DMS 273 treated with DMSO at 0.1 percent for 48 hours (cell line): ENCODE measurements around the gene NAB1.
"Not testable (repeated sequence)": the region's sequence is repeated elsewhere in the genome, so short reads cannot be mapped to it uniquely, and the experiment has no call there.

Source experiments
- DNase-seq: peaks from one replicate; lab custom pipeline; 2025; lab: John Stamatoyannopoulos, UW

NAB1 gene, protein sequence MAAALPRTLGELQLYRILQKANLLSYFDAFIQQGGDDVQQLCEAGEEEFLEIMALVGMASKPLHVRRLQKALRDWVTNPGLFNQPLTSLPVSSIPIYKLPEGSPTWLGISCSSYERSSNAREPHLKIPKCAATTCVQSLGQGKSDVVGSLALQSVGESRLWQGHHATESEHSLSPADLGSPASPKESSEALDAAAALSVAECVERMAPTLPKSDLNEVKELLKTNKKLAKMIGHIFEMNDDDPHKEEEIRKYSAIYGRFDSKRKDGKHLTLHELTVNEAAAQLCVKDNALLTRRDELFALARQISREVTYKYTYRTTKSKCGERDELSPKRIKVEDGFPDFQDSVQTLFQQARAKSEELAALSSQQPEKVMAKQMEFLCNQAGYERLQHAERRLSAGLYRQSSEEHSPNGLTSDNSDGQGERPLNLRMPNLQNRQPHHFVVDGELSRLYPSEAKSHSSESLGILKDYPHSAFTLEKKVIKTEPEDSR

DNA sequence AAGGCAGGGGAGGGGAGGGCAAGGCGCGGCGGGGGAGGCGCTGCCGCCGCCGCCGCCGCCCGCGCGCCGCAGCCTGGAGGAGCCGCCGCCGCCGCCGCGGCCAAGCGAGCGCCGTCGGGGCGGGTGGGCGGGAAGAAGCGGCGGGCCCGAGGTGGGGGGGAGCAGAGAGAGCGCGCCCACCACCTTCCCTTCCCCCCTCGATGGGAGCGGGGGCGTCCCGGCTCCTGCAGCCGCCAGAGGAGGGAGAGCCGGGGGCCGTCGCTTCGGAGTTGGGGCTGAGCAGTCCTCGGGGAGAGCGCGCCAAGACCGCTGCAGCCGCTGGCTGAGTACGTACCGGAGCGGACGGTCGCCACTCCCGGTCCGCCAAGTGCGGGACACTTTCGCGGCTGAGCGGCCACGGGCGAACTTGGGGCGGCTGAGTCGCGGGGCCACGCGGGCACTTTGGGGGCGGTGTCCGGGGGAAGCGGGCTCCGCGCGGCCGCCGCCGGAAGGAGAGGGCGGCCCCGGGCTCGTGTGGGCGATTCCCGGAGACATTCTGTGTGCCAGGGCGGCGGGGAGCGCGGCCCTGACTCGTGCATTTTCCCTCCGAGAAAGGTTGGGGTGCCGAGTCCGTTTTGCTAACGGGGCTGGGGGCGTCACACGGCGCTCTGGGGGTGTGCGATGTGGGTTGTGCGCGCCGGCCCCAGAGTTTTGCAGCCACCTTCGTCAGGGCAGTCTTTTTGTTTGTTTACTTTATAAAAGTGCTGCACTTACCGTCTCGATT lies at the start of gene NAB1:
Gene NAB1, plus strand, starts transcription at position 49 of the 763 bp plus-strand sequence. CDS start 10,094 bp downstream, outside the sequence.
- no peak for DNase-seq

DNA sequence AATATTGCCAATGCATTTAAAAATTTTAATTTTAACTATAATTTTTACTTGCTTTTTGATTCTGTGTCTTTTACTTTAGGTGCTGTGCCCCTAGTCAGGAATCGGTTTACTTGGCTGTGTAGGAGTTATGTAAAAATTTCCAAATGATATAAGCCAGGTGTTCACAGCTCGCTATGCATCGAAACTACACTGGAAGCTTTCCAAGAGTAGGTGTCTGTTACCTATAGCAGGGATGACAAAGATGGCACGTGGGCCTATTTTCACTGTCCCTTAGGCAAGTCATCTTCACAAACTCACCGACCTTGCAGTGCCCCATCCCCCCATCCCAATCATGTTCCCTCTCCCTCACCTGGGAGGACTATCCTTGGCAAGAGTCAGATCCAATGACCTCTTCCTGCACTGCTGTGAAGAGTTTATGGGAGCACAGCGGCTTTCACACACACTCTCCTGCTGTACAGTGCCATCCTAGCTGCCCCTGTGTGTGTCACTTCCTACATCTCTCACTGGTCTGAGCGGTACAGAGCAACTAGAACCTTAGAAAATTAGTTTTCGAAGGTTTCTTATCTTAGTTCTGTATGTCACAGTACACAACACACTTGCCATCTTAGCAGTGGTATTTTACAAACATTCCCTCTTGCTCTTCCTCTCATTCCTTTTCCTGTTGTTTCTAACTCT lies 49.2 kb upstream of the NAB1 start:
- DNase-seq, result no peak

DNA sequence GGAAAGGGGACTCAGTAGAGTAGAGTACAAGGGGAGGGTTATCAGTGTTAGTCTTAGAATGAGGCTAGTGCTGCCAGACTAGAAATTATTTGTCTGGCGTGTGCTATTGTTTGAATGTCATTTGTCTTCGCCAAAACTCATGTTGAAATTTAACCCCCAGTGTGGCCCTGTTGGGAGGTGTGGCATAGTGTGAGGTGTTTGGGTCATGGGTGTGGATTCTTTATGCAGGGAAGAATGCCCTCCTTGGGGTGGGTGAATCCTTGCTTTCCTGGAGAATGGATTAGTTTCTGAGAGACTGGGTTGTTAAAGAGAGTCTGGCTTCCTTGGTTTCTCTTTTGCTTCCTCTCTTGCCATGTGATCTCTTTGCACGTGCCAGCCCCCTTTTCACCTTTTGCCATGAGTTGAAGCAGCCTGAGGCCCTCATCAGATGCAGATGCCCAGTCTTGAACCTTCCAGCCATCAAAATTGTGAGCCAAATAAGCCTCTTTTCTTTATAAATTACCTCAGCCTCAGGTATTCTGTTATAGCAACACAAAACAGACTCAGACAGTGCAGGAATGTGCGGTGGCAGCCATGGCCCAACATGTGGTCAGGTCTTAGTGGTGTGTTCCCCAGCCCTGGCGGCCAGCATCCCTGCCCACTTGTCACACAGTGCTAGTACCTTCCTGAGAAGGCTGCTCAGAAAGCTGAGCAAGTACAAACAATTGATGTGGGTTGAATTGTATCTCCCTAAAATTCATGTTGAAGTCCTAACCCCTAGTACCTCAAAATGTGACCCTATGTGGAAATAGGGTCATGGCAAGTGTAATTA lies 48.4 kb upstream of the NAB1 start:
- DNase-seq, result no peak

DNA sequence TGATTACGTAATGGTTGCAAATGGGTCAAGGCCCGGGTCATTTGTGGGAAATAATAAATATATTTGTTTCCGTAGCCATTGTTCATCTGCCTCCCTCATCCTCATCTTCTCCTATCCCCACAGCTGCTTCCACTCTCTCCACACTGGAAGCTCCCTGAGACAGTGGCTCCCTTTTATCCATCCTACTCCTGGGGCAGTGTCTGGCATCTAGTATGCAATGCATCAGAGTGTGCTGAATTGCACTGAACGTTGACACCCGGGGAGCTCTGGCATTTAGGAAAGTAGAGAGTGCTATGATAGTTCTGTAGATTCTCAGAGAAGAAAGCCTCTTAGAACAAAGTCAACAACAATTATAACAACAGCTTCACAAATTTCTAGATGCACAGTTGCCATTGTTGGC lies 45.5 kb upstream of the NAB1 start:
- no peak for DNase-seq

DNA sequence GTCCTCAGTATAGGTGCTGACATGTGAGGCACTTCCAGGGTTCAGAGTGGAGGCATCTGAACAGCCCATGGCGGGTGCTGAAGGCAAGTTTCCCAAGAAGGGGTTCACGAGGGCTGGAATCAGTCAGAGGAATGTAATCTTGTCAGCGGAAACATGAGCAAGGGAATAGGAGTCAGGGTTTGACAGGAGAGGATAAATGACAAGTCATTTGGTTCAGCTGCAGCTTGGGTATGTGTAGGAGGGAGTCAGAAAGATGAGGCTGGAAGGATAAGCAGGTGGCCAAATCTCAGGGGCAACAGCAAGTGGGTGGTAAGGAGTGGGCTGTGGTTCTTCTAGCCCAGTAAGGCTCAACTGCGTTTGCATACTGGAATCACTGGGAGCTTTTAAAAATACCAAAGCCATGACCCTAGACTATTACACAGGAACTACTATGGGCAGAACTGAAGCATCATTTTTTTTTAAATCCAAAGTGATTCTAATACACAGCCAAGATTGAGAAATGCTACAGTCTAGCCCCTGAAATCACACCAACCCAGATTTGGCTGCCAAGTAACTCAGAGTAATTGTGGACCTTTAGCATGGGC lies 41.8 kb upstream of the NAB1 start:
- no peak for DNase-seq

DNA sequence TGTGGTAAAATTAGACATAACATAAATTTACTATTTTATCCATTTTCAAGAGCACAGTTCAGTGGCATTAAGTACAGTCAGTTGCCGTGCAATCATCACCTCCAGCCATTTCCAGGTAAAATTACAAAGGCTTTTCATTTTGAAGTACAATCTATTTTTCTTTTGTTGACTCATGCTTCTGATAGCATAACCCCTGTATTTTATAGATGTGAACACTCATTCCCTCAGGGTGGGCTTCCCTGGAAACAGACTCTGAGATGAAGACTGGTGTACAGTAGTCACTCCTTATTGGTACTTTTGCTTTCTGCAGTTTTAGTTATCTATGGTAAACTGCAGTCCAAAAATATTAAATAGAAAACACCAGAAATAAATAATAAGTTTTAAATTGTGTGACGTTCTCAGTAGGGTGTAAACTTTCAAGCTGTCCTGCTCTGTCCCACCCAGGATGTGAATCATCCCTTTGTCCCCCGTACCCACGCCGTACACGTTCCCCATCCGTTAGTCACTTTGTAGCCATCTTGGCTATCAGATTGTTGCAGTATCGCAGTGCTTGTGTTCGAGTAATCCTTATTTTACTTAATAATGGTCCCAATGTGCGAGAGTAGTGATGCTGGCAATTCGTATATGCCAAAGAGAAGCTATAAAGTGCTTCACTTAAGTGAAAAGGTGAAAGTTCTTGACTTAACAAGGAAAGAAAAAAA lies 41.1 kb upstream of the NAB1 start:
- DNase-seq, result no peak

DNA sequence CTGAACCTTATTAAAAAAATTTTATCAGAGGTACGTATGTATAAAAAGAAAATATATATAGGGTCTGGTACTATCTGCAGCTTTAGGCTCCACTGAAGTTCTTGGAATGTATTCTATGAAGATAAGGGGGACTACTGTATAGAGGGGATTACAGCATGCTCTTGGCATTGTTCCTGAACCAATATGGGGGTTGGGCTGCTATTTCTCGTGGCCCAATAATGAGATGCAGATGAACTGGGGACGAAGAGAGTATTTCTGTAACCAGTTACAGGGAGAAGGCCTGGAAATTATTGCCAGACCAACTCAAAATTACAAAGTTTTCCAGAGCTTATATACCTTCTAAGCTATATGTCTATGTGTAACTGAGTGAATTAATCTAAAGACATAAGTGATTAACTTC lies 40.0 kb upstream of the NAB1 start:
- DNase-seq, result not testable (repeated sequence)

DNA sequence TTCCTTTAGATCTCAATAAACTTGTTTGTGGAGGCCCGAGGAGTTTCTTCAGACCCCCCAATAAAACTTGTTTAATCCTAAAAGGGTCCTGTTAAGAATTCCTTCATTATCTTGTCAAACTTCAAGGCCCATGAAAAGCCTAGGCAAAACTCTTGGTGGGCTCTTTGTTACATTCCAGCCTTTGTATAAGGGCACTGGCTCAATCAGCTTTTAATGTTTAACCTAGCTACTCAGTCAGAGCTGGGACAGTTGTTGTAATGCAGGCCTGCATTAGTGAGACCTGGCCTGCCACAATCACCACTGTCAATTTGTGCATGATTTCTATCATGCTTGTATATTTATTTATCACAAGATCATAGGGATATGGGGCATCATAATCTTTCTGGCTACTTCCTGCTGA lies 39.5 kb upstream of the NAB1 start:
- DNase-seq, result not testable (repeated sequence)

DNA sequence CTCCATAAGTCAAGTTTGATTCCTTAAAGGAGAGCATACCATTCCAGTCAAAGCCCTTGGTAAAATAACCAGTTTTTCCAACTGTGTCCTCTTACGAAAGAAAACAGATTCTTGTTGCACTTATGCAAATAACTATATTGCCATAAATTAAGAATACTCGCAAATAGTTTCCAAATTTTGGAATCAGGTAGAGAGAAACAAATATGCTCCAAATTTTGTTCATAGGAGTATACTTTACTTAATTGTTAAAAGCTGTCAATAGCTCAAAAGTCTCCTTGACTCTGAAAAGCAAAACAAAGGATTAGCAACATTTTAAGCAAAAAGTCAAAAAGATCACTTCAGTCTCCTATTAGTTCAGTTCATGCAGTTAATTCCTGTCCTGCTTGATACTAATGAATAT lies 38.4 kb upstream of the NAB1 start:
- DNase-seq, result not testable (repeated sequence)

DNA sequence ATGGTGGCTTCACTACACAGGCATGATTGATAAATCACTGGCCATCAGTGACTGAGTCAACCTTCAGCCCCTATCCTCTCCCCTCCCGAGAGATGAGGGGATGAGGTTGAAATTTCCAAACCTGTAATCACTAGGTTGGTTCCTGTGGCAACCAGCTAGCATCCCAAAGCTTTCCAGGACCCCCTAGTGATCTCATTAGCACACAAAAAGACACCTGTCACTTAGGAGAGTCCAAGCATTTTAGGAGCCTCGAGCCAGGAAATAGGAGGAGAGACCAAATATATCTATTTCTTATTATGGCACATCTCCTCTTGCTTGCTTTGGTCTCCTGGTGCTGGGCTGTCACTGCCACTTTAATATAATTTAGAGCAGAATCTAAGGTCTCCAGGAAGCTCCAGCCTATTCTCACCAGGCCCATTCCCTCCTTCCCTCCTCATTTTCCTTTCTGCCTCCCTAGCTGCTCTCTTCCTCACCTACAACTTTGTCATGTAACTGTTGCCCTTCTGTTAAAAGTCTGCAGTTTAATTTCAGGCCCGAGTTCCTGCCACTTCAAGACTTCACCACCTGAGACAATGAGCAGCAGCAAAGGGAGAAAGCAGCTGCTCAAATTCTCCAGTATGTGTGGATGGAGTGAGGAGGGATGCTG lies 33.2 kb upstream of the NAB1 start:
- no peak for DNase-seq

DNA sequence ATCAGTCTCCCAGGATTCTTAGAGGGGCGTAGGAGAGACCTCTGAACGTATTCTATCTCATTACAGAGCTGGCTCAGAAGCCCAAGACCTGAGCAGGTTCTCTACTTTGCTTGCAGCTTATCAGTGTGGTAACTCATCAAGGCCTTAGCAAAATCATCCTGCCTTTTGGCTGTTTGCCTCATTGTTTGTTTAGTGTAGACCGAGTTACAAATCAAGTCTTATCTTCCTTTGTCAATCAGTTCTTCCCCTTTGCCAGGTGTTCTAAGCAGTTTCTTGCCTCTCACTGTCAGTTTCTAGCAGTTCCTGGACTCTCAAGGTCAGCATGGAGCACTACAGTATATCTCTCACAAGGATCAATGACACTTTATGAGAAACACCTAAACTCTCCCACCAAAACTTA lies 30.9 kb upstream of the NAB1 start:
- no peak for DNase-seq

DNA sequence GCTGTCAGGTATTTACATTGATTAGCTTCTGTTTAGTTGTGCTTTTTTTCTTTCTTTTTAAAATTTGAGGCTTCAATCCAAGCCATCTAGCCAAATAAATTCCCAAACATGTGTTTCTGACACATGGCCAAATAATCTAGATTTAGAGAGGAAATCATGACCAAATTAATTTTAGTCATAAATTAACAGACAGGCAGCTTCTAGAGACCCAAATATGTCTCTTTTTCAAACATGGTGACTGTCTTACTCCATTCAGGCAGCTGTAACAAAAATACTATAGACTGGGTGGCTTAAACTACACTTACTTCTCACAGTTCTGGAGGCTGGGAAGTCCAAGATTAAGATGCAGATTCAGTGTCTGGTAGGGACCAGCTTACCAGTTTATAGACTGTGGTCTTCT lies 23.2 kb upstream of the NAB1 start:
- DNase-seq, result no peak

DNA sequence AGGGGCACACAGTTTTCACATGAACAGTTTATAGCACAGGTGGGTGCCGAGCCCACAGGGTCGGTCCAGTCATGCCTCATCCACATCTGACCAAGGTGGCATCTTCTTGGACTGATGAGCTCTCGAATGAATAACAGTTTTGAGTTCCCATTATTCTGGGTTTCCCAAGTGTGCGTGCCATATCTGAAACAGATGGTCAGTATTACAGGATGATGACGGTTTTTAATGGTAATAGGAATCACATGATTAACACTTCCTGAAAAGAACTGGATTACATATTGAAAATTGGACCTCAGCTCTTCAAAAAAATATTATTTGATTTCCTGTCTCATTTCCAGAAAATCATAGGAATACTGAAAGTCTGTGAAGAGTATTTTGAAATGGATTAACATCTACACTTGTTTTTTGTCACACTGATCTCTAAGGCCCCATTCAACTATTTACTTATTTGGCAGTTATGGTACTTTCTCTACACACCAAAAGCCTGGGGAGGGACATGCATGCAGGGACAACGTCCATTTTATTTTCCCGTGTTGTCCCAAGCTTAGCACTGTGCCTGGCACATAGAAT lies 22.2 kb upstream of the NAB1 start:
- peak; percentile 48 for DNase-seq

DNA sequence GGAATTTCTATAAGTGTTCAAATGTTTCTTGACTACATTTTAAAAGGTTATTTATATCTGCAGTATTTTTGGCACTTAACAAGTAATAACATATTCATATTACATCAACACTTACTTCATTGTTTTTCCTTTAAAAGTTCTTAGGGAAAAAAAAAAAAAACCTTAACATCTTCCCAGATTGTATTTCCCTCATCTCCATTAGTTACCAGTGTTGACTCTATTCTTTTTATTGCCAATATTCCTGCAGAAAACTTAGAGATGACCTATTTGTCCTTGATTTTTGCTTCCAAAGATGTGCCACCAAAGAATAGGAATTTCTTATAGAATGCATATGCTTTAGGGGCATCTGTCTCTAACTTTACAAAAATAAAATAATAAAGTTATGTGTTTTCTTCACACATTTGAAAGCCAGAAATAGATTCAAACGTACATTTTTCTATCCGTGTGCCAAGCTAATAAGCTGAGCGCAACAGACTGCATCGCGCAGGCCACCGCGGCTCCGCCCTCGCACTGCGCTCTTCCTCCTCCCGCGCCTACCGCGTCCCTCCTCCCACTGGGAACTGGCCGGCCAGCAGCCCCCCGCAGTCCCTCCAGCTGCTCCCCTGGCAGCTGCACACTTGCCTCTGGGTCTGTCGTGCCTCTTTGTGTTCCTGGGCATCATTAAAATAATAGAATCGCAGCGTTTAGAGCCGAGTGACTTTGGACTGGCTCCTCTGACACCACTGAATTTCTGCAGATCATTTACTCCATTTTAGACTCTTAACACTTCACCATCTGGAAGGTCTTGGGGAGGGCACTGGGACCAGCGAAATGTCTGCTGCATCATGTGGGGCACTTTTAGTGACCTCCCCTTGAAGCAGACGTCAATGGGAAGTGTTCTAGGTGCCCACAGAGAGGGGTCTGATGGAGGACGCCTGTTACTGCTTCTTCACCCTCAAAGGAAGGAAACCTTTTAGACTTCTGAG lies 21.2 kb upstream of the NAB1 start:
- peak; percentile 85 for DNase-seq

DNA sequence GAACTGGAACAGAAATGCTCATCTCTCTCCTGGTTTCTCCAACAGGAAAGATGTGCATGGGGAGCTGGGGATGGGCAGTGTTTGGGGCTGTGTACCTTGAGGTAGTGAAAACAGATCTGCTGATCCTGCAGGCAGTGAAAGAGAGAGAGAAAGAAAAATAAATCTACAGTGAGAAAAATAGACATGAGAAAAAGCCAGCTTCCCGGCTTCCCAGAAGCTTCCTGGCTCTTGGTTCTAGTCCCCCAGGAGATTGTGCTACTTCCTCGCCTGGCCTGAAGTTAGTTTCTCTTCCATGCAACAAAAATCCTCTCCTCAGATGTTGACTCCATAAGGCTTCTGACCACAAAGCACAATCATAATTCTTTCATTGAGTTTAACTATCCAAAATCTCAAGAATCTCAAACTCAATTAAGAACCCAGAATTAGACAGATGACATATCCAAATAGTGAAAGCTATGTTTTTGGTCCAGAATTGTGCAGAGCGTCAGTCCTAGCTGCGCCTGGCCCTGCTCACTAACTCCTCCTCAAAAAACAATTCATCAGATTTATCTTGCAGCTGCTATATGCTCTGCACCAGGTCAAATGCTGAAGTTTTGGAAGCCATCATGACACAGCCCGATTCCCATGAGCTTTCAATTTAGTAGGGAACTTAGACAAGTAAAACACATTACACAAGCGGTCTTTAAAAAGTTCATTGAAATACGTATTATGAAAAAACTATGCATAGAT lies 20.1 kb upstream of the NAB1 start:
- no peak for DNase-seq

DNA sequence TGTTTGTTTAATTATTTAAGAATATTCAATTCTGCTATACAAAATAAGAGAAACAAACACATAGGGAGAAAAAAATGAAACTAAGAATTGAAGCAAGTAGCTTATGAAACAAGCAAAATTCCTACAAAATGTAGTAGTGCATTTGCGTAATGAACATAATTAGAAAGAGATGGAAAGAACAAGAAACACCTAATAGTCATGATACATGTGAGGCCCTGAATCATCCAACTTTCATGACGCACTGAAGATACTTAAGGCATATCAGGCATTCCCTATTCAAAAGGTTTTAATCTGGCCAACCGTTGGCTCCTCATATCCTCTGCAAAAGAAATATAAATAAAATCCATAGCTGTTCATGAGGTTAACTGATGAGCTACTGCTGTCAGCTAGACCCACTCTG lies 14.5 kb upstream of the NAB1 start:
- DNase-seq, result no peak

DNA sequence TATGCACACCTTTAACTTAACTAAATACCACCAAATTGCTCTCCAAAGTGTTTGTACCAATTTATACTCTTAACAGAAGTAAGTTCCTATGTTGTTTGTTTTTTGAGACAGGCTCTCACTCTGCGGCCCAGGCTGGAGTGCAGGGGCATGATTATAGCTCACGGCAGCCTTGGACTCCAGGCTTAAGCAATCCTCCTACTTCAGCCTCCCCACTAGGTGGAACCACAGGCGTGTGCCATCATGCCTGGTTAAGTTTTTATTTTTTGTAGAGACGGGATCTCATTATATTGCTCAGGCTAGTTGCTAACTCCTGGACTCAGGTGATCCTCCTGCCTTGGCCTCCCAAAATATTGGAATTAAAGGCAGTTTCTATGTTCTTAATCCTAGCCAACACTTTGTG lies 13.1 kb upstream of the NAB1 start:
- no peak for DNase-seq

DNA sequence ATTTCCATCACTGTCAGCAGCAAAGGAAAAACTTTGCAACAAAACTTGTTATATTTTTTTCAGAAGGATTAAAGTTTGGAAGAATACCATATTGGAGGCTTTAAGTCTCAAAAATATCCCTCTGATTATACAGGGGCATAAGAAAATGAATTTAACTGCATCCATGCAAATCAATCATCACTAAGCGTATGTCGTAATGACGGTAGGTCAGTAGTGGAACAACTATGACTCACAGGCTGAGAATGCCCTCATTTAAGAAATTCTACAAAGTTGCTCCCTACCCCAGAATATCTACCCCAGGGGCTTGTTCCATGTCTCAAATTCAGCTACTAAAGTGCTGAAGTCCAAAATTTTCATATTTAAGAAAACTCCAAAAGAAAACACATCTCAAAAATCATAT lies 12.5 kb upstream of the NAB1 start:
- no peak for DNase-seq
